Ectodermal cell (in vitro differentiated cells): ENCODE measurements around the gene SERPINB6.

Experiments used
- H3K27ac ChIP-seq: 2 replicates; pipeline ENCODE4 v1.7.0; 2013; ENCODE audit warnings: mild to moderate bottlenecking, low read depth, low read length; ENCODE audit not compliant: insufficient read depth, poor library complexity, severe bottlenecking
- H3K27me3 ChIP-seq: 2 replicates; pipeline ENCODE4 v1.7.0; 2013; ENCODE audit warnings: mild to moderate bottlenecking, low read length; ENCODE audit not compliant: insufficient read depth, control insufficient read depth, poor library complexity, severe bottlenecking
- H3K36me3 ChIP-seq: one replicate; pipeline ENCODE4 v1.7.0; 2013; ENCODE audit warnings: low read length; ENCODE audit not compliant: control insufficient read depth, insufficient read depth
- H3K4me1 ChIP-seq: one replicate; pipeline ENCODE4 v1.7.0; 2013; ENCODE audit warnings: low read length; ENCODE audit not compliant: control insufficient read depth, insufficient read depth
- H3K4me3 ChIP-seq: 2 replicates; pipeline ENCODE4 v1.7.0; 2013; ENCODE audit warnings: low read depth, low read length, control low read depth; ENCODE audit not compliant: insufficient read depth
- H3K9me3 ChIP-seq: 2 replicates; pipeline ENCODE4 v1.7.0; 2013; ENCODE audit warnings: mild to moderate bottlenecking, low read length, moderate library complexity; ENCODE audit not compliant: control insufficient read depth
- WGBS, 2 experiments: methylation state at CpG; one replicate each; pipeline ENCODE4 v1.1.7; 2013; ENCODE audit warnings: missing lambda C conversion rate in 2 of 2; 5-methylcytosine and 5-hydroxymethylcytosine counted together

The SERPINB6 gene

DNA sequence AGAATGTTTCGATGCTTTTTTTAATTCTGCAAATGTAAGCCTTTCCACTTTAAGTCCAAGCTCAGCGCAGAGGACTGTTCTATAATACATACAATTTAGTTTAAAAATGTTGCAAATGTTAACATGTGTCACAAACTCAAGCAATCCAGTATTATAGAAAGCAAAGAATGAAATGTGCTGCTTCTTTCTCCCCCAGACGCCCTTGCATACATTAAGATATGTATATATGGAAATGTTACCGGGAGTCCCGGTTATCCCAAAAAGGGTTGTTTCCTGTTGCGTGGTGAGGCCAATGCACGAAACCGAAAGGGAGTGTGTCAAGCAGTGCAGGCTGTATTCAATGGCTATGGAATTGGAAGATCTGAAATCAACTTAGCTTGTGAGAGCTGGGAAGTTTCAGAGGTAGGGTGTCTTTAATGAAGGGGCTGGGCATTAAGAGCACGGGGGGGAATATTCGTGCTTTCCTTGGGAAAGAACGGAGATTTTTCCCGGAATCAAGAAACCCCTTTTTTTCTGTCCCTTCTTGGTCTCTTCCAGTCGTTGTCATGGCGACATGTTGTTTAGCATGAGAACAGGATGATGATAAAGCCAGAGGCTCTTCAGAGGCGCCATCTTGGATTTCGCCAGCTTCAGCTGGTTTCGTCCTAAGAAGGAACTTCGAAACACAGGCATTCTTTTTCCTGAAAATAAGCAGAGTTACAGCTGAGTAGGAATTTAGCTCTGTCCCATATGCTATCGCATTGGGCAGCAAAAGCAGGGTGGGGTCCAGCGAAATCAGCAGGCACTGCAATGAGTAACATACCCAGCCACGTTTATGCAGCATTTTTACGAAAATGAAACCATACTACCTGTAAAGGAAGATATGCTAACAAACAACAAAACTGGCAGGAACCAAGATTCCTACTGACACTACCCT lies 18.2 kb upstream of the SERPINB6 start:
- no peaks in the 10 kb centered on the region for H3K36me3 ChIP-seq
- H3K4me3 ChIP-seq, result peak overlapping the region; percentile 56
- no peaks in the 10 kb centered on the region for H3K27me3 ChIP-seq
- no peaks in the 10 kb centered on the region for H3K9me3 ChIP-seq
- H3K4me1 ChIP-seq, result peaks cover 12% of the 10 kb centered on the region
- whole genome bisulfite sequencing, 2 experiments, result 6% methylated on average over 21 to 22 of the region's 22 CpGs
- H3K27ac ChIP-seq, result peak overlapping the region; percentile 100

DNA sequence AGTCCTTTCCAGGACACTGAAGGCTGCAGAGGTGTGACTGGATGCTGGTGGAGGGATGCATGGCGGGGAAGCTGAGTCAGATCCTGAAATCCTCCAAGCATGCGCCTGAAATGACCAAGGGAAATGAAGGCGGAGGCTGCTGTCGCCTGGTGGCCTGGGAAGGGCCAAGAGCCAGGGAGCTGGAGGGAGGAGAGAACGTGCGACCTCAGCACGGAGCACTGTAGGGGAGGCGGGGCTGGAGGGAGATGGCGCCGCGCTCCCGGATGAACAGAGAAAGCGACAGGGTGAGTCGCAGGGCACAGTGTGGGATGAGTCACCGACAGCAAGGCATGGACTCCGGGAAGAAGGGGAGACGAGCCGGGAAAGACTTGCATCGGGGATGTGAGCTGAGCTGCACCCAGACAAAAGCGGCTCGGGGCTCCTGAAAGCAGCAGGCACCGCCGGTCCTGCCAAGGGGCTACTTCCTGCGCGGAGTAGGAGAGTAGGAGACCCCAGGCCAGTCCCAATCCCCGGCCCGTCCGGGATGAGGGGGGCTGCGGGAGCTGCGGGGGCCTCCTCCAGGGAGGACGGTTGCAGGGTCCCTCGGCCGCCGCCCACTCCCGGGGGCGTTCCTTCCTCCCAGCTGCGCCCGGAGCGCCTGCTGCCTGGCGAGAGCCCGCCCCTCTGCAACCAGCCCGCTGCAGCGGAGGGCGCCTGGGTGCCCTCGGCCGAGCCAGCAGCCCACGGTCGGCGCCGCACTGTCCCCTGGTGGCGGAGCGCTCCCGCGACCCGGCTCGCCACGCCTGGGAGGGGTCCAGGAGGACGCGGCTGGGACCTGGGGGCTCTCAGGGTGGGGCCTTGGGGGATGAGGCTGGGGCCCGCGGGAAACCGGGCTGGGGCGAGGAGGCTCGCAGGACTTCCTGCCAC lies 17.3 kb upstream of the SERPINB6 start:
- no peaks in the 10 kb centered on the region for H3K27me3 ChIP-seq
- H3K27ac ChIP-seq, result peak overlapping the region; percentile 100
- H3K9me3 ChIP-seq, result no peaks in the 10 kb centered on the region
- no peaks in the 10 kb centered on the region for H3K36me3 ChIP-seq
- peaks cover 12% of the 10 kb centered on the region for H3K4me1 ChIP-seq
- H3K4me3 ChIP-seq, result peak overlapping the region; percentile 56
- 0 to 1% methylated on average over 64 of the region's 64 CpGs for WGBS, 2 experiments

DNA sequence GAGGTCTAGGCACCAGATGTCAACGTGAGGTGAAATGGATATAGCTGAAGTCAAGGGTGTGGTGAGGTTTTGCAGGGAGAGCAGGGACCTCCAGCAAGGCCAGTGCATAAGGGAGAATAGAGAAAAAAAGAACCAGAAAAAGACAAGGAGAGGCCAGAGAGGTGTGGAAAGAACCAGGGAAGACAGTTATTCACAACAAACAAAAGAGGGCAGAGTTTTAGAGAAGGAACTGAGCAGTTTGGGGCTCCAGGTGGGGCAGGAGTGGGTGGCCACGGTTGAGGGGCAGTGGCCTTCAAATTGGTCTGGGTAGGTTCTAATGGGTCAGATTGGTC lies 16.7 kb upstream of the SERPINB6 start:
- WGBS, 2 experiments, result 22 to 29% methylated on average over 2 of the region's 2 CpGs

DNA sequence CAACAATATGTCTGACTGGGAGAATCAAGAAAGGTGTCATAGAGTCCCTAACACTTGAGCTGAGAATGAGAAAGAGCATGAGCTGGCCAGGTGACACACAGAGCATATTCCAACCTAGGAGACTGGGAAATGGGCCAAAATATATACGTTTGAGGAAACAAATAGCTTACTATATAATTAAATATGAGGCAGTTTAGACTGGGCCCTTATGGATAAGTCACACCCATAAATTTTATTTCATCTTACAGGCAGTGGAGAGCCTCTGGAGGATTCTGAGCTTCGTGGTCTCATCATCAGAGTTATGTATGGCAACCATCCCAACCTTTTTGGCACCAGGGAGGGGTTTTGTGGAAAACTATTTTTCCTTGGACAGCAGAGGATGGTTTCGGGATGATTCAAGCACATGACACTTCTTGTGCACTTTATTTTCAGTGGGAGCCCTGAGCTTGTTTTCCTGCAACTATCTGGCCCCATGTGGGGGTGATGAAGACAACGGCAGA lies 15.4 kb upstream of the SERPINB6 start:
- Histone ChIP-seq H3K4me1 (peaks cover 12% of the 10 kb centered on the region), H3K36me3 (no peaks in the 10 kb centered on the region), H3K27ac (no peak overlapping the region), H3K27me3 (peaks cover 3% of the 10 kb centered on the region), H3K4me3 (no peak overlapping the region), H3K9me3 (no peaks in the 10 kb centered on the region)
- 86 to 95% methylated on average over 3 to 4 of the region's 4 CpGs for WGBS, 2 experiments

More for the DNA sequence above, 16.7 kb upstream of the SERPINB6 start:
- H3K9me3 ChIP-seq, result no peaks in the 10 kb centered on the region
- peak overlapping the region; percentile 56 for H3K4me3 ChIP-seq
- H3K27ac ChIP-seq, result peak overlapping the region; percentile 100
- H3K36me3 ChIP-seq, result no peaks in the 10 kb centered on the region
- peaks cover 12% of the 10 kb centered on the region for H3K4me1 ChIP-seq
- H3K27me3 ChIP-seq, result peaks cover 3% of the 10 kb centered on the region

DNA sequence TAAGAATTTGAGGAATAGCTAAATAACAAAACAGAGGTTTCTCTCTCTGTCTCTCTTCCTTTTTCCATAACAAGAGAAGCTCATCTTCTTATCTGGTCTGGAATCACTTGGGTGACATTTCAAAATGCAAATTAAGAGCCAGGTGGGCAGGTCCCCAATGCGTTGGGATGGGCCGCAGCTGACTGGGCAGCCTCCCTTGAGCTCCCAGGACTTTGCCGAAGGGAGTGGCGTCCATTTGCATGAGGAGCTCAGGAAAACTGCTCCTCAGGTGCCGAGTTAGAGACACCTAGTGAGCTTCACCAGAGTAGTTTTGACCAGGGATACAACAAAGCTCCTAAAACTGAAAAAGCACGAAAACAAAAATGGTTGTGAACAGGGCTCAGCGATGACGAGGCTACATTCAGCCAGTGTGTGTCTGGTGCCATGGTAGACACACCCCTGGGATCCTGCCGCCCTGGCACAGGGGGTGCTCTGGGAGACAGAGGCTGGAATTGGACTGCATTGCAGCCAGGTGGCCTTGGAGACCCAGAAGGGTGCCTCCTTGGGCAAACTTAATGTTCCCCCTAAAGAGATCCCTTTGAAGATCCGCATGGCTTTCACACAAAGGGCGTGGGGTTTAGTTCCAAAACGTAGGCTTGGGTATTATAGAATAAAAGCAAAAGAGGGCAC lies 13.5 kb upstream of the SERPINB6 start:
- Histone ChIP-seq H3K4me1 (peaks cover 7% of the 10 kb centered on the region), H3K27me3 (peaks cover 3% of the 10 kb centered on the region), H3K36me3 (no peaks in the 10 kb centered on the region), H3K27ac (no peak overlapping the region), H3K4me3 (no peak overlapping the region), H3K9me3 (no peaks in the 10 kb centered on the region)
- WGBS, 2 experiments, result 69 to 73% methylated on average over 12 of the region's 12 CpGs

DNA sequence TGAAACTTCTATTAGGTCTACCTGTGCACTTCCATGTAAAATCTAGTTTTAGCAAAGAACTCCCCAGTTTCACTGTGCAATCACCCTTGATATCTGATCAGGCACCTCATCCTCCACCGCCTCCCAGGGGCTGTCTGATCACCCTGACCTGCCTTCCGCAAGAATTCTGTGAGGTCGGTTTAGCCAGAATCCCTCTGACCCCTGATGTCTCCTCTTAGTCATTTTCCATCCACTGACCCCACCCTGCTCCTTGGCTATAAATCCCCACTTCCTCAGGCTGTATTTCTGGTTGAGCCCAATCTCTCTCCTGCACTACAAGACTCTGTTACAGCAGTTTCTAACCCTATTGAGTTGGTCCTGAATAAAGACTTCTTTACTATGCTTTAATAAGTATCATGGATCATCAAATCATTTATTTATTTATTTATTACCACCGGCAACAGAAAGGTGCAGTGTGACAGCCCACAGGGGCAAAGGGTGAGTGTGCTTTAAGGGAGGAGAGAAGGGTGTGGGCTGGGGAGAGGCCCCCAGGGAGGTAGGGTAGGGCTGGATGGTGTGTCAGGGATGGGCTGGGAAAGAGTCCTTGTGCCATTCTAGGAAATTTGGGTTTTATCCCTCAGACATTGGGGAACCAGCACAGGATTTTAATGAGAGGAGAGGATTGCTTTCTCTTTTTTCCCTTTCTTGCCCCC lies 11.2 kb upstream of the SERPINB6 start:
- Histone ChIP-seq H3K27me3 (peaks cover 3% of the 10 kb centered on the region), H3K4me3 (no peak overlapping the region), H3K4me1 (no peaks in the 10 kb centered on the region), H3K36me3 (no peaks in the 10 kb centered on the region), H3K27ac (no peak overlapping the region), H3K9me3 (no peaks in the 10 kb centered on the region)
- WGBS, 2 experiments, result 91 to 94% methylated on average over 4 of the region's 4 CpGs

DNA sequence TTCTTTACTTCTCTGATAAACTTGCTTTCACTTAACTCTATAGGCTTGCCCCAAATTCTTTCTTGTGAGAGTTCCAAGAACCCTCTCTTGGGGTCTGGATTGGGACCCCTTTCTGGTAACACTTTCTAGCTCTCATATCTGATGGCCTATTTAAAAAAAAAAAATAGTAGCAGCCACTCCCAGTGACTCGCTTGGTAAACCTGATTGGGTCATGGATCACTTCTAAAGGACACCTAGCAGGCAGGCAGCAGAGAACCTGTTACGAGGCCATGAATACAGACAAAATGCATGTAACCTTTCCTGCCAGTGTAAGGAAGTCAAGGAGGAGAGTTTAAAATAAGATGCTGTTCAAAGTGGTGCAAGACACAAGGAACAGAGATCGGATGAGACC lies 9.1 kb upstream of the SERPINB6 start:
- no peaks in the 10 kb centered on the region for H3K36me3 ChIP-seq
- WGBS, 2 experiments, result 92 to 94% methylated on average over 3 of the region's 3 CpGs
- H3K27ac ChIP-seq, result no peak overlapping the region
- H3K27me3 ChIP-seq, result peaks cover 3% of the 10 kb centered on the region
- H3K4me1 ChIP-seq, result no peaks in the 10 kb centered on the region
- no peak overlapping the region for H3K4me3 ChIP-seq
- H3K9me3 ChIP-seq, result no peaks in the 10 kb centered on the region

DNA sequence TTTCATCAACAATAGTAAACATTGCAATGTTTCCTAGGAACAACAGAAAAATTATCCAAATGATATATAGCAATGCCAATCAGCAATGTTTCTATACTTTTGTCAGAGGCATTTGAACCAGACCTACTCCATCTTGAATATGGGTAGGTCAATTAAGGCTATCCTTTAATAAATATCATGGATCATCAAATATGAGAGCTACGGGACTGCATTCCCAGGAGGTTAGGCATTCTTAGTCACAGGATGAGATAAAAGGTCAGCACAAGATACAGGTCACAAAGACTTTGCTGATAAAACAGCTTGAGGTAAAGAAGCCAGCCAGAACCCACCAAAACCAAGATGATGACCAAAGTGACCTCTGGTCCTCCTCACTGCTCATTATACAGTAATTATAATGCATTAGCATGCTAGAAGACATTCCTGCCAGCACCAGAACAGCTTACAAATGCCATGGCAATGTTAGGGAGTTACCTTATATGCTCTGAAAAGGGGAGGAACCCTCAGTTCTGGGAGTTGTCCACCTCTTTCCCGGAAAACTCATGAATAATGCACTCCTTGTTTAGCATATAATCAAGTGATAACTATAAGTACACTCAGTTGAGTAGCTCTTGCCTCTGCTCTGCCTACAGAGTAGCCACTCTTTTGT lies 8.6 kb upstream of the SERPINB6 start:
- H3K9me3 ChIP-seq, result no peaks in the 10 kb centered on the region
- H3K27ac ChIP-seq, result no peak overlapping the region
- H3K27me3 ChIP-seq, result peaks cover 3% of the 10 kb centered on the region
- no peaks in the 10 kb centered on the region for H3K4me1 ChIP-seq
- H3K36me3 ChIP-seq, result no peaks in the 10 kb centered on the region
- 72 to 90% methylated on average over 2 of the region's 2 CpGs for WGBS, 2 experiments
- no peak overlapping the region for H3K4me3 ChIP-seq

DNA sequence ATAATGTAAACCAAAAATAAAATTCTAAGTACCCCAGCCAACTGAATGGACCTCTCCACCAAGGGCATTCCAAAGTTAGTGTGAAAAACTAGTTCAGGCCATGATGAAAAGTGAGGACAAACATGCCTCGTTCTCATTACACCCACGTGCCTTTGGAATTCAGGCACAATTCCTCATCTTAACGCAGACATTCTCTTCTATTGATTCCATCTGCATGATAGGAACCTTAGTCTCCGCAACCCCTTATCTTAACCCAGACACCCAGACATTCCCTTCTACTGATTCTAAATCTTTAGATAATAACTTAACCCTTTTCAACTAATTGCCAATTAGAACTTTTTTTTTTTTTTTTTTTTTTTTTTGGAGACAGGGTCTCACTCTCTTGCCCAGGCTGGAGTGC lies 7.6 kb upstream of the SERPINB6 start:
- 85 to 91% methylated on average over 4 of the region's 4 CpGs for WGBS, 2 experiments
- Histone ChIP-seq H3K36me3 (no peaks in the 10 kb centered on the region), H3K27me3 (peaks cover 3% of the 10 kb centered on the region), H3K4me1 (no peaks in the 10 kb centered on the region), H3K9me3 (no peaks in the 10 kb centered on the region), H3K27ac (no peak overlapping the region), H3K4me3 (no peak overlapping the region)
